HG03558 (cell line): ENCODE results near the gene BBOF1.
A peak's percentile ranks its signal among the peaks of the same experiment; 100 is the strongest.
"Not testable (repeated sequence)": the region's sequence is repeated elsewhere in the genome, so short reads cannot be mapped to it uniquely, and the experiment has no call there.

Experiments
- ATAC-seq: cut with Tn5 transposase; IDR thresholded peaks from one replicate; pipeline ENCODE4 v1.9.1; 2021; ENCODE audit warnings: moderate number of reproducible peaks; ENCODE audit not compliant: unreplicated experiment; ENCODE audit errors: extremely low read depth

Gene BBOF1

DNA sequence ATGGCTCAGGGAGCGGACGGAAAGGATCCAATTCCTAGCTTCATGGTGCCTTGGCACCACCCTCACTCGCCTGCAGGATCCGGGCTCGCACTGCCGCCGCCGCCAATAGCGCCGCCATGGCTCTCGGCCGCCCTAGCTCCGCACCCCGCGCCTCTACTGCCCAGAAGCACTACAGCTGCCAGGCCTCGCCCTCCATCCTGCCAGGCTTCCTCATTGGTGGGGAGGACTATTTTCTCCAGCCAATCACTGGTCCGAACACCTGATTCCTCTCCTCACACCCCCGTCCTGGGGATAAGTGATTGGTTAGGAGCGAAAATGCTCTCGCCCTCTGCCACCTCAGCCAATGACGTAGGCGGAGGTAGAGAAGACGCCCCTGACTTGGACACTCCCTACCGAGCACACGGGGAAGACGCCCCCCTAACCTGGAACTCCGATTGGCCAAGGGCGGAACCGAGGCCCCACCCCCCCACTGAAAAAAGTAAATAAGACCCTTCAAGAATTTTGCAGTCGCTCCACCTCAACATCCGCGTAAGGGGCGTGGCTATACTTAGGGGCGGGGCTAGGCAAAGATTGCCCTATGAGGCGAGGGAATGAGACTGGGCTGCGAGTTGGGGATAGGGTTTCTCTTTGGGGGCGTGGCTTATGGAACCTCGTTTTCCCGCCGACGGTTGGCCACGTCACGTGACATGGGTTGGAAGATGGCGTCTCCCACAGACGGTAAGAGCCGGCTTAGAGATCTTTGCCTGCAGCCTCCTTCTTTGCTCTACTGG is 65.3 kb downstream of the BBOF1 start, which contains the start of the genes ALDH6A1 and LIN52:
Gene ALDH6A1 (minus strand): TSS at position 177 of the 770 bp plus-strand sequence. CDS start 59 bp downstream, at position 118.
Gene LIN52 (plus strand): TSS at position 680 of the 770 bp plus-strand sequence. CDS start 19 bp downstream, at position 699.
- peak; percentile 70 for ATAC-seq

DNA sequence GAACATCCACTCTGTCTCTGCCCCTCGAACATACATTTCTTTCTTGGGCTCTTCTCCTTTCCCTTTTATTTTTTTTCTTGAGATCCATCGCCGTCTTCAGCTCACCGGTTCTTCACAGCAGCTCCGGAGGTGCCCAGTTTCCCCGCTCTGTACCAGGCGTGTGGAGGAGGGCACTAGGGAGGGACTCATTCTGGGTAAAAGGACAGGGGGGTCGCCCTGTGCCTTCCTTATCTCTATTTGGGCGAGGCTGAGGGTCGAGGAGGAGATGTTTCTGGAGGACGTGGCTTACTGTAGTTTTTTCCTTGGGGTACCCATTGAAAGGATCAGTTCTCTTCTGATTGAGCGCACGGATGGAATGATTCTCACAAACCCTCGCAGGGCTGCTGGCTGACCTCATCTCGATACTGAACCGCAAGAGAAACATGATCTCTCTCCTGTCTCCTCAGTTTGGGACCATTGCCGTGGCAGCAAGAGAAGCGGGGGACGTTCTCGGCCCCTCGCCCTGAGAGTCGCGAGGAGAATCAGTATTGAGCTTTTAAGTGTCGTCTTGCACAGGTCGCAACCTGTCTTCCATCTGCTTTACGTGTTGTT is 66.0 kb downstream of the BBOF1 start:
- no peak for ATAC-seq

DNA sequence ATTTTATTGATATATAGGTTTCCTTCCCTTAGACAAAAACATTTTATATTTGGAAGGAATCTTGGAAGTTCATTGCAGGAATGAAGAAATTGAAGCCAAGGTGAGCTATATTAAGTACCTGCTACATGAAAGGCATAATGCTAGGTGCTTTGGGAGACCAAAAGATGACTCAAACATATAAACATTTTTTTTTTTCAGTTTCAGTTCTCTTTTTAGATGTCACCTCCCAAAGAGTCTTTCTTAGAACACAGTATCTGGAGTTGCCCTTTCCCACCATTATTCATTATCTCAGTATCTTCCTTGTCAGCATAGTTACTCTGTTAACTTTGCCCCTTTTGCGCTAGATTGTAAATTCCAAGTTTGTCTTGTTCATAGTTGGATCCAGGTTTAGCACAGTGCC is 66.7 kb downstream of the BBOF1 start:
- no peak for ATAC-seq

DNA sequence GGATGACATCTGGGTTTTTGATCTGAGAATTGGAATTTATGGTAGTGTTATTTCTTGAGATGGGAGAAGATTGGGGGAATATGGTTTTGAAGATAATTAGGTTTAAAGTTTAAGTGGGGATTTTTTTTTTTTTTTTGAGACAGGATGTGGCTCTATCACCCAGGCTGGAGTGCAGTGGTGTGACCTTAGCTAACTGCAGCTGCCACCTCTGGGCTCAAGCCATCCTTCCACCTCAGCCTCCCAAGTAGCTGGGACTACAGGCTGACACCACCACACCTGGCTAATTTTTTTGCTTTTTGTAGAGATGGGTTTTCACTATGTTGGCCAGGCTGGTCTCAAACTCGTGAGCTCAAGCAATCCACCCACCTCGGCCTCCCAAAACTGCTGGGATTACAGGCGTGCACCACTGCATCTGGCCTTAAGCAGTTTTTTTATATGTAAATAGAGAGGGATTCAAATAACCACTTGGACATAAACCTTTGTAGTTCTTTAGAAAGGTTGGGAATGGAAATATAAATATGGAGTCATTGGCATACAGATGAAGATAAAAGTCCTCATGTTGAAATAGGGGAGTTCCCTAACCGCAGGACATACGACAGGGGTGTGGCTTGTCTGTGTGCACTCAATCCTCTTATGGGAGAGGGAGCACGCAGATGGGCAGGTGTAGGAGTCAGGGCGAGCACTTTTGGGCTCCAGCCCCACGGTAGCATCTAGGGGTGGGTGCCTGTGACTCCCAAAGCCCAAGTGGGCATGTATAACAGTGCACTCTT is 70.3 kb downstream of the BBOF1 start:
- ATAC-seq: no peak

DNA sequence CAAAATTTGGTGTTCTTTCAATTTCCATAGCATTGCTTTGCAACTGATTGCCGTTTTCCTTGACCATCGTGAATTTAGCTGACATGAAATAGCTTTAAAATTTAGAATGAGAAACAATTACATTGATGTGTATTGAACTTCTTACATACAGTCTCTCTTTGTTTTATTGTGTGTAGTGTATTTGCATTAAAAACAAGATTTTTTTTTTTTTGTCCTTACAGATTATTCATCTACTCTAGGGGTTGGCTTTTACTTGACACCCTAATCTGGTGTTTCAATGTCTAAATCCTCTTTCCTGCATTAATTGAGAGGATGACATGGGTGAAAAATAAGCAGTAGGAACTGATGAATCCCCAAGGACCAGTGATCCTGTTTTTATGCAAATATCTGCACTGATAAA is 86.2 kb downstream of the BBOF1 start:
- ATAC-seq: no peak

DNA sequence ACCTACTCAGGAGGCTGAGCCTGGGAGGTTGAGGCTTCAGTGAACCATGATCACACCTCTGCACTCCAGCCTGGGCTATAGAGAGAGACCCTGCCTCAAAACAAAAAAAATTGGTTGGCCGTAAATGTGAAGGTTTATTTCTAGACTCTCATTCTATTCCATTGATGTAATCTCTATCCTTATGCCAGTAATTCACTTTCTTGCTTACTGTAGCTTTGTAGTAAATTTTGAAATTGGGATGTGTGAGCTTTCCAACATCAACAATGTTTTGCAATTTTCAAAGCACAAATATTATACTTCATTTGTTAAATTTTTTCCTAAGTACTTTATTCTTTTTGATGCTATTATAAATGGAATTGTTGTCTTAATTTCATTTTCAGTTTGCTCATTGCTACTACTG is 90.2 kb downstream of the BBOF1 start:
- ATAC-seq: no peak

DNA sequence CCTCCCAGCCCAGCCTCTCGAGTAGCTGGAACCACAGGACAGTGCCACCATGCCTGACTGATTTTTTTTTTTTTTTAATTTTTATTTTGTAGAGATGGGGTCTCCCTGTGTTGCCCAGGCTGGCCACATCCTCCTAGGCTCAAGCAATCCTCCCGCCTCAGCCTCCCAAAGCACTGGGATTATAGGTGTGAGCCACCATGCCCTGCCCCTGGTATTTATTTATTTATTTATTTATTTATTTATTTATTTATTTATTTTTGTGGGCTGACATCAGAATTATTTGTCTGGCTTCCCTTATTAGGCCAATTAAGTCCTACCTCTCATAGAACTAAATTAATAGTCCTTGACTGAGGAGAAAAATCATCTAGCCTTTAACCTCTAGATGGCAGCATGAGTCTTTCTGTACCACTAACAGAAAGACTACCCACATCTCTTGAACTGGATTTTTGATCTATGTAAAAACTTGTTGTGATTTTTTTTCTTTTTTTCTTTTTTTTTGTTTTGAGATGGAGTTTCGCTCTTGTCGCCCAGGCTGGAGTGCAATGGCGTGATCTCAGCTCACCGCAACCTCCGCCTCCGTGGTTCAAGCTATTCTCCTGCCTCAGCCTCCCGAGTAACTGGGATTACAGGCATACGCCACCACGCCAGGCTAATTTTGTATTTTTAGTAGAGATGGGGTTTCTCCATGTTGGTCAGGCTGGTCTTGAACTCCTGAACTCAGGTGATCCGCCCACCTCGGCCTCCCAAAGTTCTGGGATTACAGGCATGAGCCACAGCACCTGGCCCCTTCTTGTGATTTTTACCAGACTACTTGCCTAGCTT is 92.5 kb downstream of the BBOF1 start:
- ATAC-seq: not testable (repeated sequence)
